Erythroblast (primary cell): ENCODE measurements around the gene MRM3.

Source experiments
- GATA1 ChIP-seq: IDR thresholded peaks from 2 replicates; pipeline ENCODE4 v1.6.1; 2011; ENCODE audit warnings: low read depth, mild to moderate bottlenecking, control low read depth, low read length, moderate library complexity
- POLR2A ChIP-seq: IDR thresholded peaks from 2 replicates; pipeline ENCODE4 v1.6.1; 2011; ENCODE audit warnings: mild to moderate bottlenecking, low read length

GRCh38 chr17:742147-742793, 39.9 kb upstream of the MRM3 start:
- TF ChIP-seq POLR2A (no peak), GATA1 (no peak)
